Measurements from ENCODE around the gene MARK3.
A peak's percentile ranks its signal among the peaks of the same experiment; 100 is the strongest.

The MARK3 gene

GRCh38 chr14:103485504-103485903, 100.3 kb downstream of the MARK3 start:
- DNase-seq (ENCODE audit: low read depth), result no peak
- H3K4me3 ChIP-seq (ENCODE audit: low read depth, low read length), result no peak overlapping the region
- TF ChIP-seq, protein P1, sequence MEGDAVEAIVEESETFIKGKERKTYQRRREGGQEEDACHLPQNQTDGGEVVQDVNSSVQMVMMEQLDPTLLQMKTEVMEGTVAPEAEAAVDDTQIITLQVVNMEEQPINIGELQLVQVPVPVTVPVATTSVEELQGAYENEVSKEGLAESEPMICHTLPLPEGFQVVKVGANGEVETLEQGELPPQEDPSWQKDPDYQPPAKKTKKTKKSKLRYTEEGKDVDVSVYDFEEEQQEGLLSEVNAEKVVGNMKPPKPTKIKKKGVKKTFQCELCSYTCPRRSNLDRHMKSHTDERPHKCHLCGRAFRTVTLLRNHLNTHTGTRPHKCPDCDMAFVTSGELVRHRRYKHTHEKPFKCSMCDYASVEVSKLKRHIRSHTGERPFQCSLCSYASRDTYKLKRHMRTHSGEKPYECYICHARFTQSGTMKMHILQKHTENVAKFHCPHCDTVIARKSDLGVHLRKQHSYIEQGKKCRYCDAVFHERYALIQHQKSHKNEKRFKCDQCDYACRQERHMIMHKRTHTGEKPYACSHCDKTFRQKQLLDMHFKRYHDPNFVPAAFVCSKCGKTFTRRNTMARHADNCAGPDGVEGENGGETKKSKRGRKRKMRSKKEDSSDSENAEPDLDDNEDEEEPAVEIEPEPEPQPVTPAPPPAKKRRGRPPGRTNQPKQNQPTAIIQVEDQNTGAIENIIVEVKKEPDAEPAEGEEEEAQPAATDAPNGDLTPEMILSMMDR (conservative IDR thresholded peaks at IDR 0.05; ENCODE audit: low read depth, low read length), result no peak

DNA sequence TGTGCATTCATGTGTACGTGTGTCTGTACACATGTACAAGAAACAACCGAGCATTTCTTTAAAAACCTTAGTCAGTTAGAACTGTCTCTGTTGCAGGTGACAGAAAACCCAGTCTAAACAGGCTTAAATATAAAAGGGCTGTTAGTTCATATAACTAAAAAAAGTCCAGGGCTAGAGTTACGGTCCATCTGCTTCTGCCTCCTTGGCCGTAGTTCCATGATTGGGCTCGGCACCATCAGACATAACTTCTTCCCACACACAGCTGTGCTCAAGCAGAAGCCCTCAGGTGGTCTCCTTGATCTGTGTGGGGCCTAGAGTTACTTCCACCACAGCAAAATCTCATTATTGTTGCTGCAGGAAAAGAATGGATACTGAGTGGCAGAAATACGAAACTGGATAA, 102.9 kb downstream of the MARK3 start:
- no peak overlapping the region for H3K4me3 ChIP-seq (ENCODE audit: low read depth, low read length)
- TF ChIP-seq, protein P1 (conservative IDR thresholded peaks at IDR 0.05; ENCODE audit: low read depth, low read length), result no peak
- no peak for DNase-seq (ENCODE audit: low read depth)

GRCh38 chr14:103488960-103489359, 103.7 kb downstream of the MARK3 start:
- peak; percentile 69 for DNase-seq (ENCODE audit: low read depth)
- no peak overlapping the region for H3K4me3 ChIP-seq (ENCODE audit: low read depth, low read length)
- TF ChIP-seq, protein P1 (conservative IDR thresholded peaks at IDR 0.05; ENCODE audit: low read depth, low read length), result no peak

GRCh38 chr14:103489621-103490020, 104.4 kb downstream of the MARK3 start:
- TF ChIP-seq, protein P1 (conservative IDR thresholded peaks at IDR 0.05; ENCODE audit: low read depth, low read length), result no peak
- no peak overlapping the region for H3K4me3 ChIP-seq (ENCODE audit: low read depth, low read length)
- DNase-seq (ENCODE audit: low read depth), result no peak

GRCh38 chr14:103491691-103492090, 106.5 kb downstream of the MARK3 start:
- DNase-seq (ENCODE audit: low read depth), result no peak
- TF ChIP-seq, protein P1 (conservative IDR thresholded peaks at IDR 0.05; ENCODE audit: low read depth, low read length), result no peak
- H3K4me3 ChIP-seq (ENCODE audit: low read depth, low read length), result no peak overlapping the region

DNA sequence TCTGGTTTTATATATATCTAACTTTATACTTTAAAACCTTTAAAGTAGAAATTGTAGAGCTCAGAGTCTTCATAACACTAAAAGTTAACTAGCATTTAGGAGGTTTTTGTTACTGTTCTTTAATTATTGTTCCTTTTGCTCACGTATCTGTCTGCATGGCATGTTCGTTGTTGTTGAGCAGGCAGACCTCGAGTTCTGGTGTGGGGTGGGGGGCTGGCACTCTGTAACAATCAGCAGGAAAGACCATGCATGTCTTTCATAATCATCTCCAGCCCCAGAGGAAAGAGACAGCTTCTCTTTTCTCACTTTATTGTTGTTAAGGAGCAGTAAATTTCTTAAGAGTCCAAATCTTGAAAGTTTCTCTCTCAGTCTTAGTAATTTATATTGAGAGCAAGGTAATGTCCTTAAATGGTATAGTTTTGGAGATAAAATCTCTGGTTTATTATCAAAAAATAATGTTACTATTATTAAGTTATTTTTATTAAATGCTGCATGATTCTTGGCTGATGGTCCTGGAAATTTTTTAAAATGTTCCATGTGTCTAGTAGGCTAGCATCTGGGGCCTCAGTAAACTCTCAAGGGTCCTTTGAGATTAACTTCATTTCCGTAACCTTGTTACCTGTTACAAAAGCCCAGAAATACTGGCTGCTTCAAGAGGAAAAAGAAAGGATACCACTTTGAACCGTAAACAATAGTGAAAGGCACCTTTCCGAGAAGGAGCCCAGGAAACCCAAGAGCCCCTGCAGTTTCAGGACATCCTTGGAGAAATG, 107.1 kb downstream of the MARK3 start:
- H3K4me3 ChIP-seq (ENCODE audit: low read depth, low read length), result no peak overlapping the region
- no peak for DNase-seq (ENCODE audit: low read depth)
- TF ChIP-seq, protein P1 (conservative IDR thresholded peaks at IDR 0.05; ENCODE audit: low read depth, low read length), result no peak

DNA sequence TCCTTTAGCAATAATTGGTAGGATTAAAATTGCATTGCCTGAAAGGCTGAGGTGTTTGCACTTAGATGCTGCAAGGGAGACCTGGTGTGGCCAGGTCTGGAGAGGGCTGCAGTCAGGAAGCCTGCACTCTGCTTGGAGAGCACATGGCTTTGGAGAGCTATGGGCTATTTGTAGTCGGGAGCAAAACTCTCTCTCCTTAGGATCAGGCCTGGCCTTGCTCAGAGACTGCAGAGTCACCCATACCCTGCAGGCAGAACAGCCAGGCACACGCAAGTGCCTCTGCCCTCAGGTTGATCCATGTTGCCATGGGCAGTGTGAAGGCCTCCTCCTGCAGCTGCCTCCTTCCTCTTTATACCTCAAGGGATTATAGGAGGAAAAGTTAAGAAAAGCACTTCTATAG, 110.6 kb downstream of the MARK3 start:
- TF ChIP-seq, protein P1 (conservative IDR thresholded peaks at IDR 0.05; ENCODE audit: low read depth, low read length), result no peak
- no peak overlapping the region for H3K4me3 ChIP-seq (ENCODE audit: low read depth, low read length)
- no peak for DNase-seq (ENCODE audit: low read depth)

Measured in choroid plexus epithelial cell (primary cell).